Type B pancreatic cell (in vitro differentiated cells): ENCODE measurements around the gene MED8. TPM values are rescaled to one million over a fixed set of nuclear protein-coding genes. Genes with fewer than 3 reads are reported as not detected.
"Not testable (repeated sequence)": the region's sequence is repeated elsewhere in the genome, so short reads cannot be mapped to it uniquely, and the experiment has no call there.

Experiments used
- DNase-seq: peaks from one replicate; pipeline ENCODE4 v3.0.0; 2021; ENCODE audit warnings: mixed read lengths; ENCODE audit not compliant: unreplicated experiment; ENCODE audit errors: extremely low spot score
- H3K27ac Mint-ChIP-seq: 2 replicates; pipeline ENCODE4 v1.8.0; 2021; ENCODE audit warnings: mild to moderate bottlenecking, mixed read lengths
- H3K27me3 Mint-ChIP-seq: 2 replicates; pipeline ENCODE4 v1.8.0; 2021; ENCODE audit warnings: mixed read lengths
- H3K36me3 Mint-ChIP-seq: 2 replicates; pipeline ENCODE4 v1.8.0; 2021; ENCODE audit warnings: mixed read lengths
- H3K4me1 Mint-ChIP-seq: one replicate; pipeline ENCODE4 v1.8.0; 2021; ENCODE audit warnings: mixed read lengths; ENCODE audit not compliant: unreplicated experiment
- H3K4me3 Mint-ChIP-seq: 2 replicates; pipeline ENCODE4 v1.8.0; 2021; ENCODE audit warnings: mild to moderate bottlenecking, mixed read lengths
- H3K9me3 Mint-ChIP-seq: 2 replicates; pipeline ENCODE4 v1.8.0; 2021; ENCODE audit warnings: mixed read lengths
- total RNA-seq: library from RNA; stranded (reverse); gene quantifications from 2 replicates; pipeline ENCODE4 v1.2.1, GENCODE V29; 2021; ENCODE audit warnings: low replicate concordance
- TF ChIP-seq, protein P1 (sequence below): fragments of 200-600 bp; sonication (generic); conservative IDR thresholded peaks from 2 replicates; pipeline ENCODE4 v1.5.0; 2021; ENCODE audit warnings: antibody characterized with exemption, mild to moderate bottlenecking

Gene MED8
- total RNA-seq, 1 donor from 2014 or later: 37.2 TPM

DNA sequence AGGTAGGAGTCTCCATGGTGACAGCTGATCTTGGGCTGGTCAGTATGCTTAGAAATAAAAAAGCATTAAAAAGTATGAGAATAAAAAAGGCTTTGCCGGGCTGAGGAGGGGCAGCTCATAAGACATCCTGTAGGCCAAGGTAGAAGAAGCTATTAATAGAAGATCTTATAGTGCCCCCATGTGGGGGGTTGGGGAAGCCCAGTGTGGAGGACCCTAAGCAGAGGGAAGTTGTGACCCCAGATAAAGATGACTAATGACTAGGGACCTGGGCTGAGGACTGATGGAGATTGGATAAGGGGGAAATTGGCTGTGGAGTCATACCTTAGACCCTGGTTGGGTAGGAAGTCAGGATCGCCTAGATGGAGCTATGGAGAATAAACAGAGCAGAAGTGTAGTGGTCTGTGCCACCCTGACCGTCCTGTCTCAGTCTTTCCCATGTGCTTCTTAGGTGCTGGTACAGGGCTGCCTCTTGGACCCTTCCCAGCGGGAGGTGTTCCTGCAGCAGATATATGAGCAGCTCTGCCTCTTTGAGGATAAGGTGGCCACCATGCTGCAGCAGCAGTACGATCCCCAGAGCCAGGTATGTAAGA lies 25.1 kb upstream of the MED8 start:
- DNase-seq: no peak
- TF ChIP-seq, protein P1, sequence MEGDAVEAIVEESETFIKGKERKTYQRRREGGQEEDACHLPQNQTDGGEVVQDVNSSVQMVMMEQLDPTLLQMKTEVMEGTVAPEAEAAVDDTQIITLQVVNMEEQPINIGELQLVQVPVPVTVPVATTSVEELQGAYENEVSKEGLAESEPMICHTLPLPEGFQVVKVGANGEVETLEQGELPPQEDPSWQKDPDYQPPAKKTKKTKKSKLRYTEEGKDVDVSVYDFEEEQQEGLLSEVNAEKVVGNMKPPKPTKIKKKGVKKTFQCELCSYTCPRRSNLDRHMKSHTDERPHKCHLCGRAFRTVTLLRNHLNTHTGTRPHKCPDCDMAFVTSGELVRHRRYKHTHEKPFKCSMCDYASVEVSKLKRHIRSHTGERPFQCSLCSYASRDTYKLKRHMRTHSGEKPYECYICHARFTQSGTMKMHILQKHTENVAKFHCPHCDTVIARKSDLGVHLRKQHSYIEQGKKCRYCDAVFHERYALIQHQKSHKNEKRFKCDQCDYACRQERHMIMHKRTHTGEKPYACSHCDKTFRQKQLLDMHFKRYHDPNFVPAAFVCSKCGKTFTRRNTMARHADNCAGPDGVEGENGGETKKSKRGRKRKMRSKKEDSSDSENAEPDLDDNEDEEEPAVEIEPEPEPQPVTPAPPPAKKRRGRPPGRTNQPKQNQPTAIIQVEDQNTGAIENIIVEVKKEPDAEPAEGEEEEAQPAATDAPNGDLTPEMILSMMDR: peak; percentile 85
- Mint-ChIP-seq H3K36me3 (peaks cover 17% of the 10 kb centered on the region), H3K4me1 (no peaks in the 10 kb centered on the region), H3K27me3 (no peaks in the 10 kb centered on the region), H3K27ac (no peak overlapping the region), H3K4me3 (no peak overlapping the region), H3K9me3 (no peaks in the 10 kb centered on the region)

DNA sequence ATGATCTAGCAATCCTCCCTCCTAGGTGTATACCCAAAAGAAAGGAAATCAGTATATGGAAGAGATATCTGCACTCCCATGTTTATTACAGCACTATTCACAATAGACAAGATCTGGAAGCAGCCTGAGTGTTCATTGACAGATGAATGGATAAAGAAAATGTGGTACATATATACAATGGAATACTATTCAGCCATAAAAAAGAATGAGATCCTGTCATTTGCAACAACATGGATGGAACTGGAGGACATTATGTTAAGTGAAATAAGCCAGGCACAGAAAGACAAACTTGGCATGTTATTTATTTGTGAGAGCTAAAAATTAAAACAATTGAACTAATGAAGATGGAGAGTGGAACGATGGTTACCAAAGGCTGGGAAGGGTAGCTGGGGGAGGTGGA lies 23.8 kb upstream of the MED8 start:
- H3K27ac Mint-ChIP-seq, H3K4me1 Mint-ChIP-seq, H3K27me3 Mint-ChIP-seq, H3K9me3 Mint-ChIP-seq, DNase-seq, H3K4me3 Mint-ChIP-seq: not testable (repeated sequence)
- peaks cover 20% of the 10 kb centered on the region for H3K36me3 Mint-ChIP-seq

DNA sequence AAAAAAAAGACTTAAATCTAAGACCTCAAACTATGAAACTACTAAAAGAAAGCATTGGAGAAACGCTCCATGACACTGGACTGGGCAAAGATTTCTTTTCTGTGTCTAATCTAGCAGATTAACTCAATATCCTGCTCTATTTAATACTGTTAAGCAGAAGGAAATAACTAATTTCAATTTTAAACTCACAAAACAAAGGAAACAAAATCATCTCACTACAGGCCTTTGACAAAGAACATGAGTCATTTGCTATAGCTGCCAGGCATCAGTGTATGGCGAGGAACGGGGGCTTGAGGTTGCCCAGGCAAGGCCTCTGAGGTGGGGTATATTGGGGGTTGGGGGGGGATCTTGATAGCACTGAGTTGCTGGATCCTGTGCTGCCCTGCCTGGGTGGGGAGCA lies 21.0 kb upstream of the MED8 start:
- Mint-ChIP-seq H3K27me3 (no peaks in the 10 kb centered on the region), H3K4me3 (no peak overlapping the region), H3K9me3 (no peaks in the 10 kb centered on the region), H3K36me3 (peaks cover 31% of the 10 kb centered on the region), H3K4me1 (no peaks in the 10 kb centered on the region), H3K27ac (no peak overlapping the region)
- TF ChIP-seq, protein P1: no peak
- no peak for DNase-seq

DNA sequence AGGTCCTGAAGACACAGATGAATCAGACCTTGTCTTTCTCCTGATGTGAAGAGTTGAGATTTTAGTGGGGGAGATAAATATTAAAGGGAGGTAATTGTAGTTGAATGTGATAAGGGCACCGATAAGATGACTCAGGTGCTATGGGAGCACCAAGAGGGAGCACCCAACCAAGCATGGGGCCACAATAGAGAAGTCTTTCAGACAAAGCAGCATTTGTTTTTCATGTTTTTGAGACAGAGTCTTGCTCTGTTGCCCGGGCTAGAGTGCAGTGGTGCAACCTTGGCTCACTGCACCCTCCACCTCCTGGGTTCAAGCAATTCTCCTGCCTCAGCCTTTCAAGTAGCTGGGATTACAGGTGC lies 16.3 kb upstream of the MED8 start:
- peaks cover 39% of the 10 kb centered on the region for H3K36me3 Mint-ChIP-seq
- H3K9me3 Mint-ChIP-seq: no peaks in the 10 kb centered on the region
- no peak overlapping the region for H3K4me3 Mint-ChIP-seq
- H3K27me3 Mint-ChIP-seq: no peaks in the 10 kb centered on the region
- no peak overlapping the region for H3K27ac Mint-ChIP-seq
- H3K4me1 Mint-ChIP-seq: peaks cover 9% of the 10 kb centered on the region
- no peak for DNase-seq
- TF ChIP-seq, protein P1: no peak

DNA sequence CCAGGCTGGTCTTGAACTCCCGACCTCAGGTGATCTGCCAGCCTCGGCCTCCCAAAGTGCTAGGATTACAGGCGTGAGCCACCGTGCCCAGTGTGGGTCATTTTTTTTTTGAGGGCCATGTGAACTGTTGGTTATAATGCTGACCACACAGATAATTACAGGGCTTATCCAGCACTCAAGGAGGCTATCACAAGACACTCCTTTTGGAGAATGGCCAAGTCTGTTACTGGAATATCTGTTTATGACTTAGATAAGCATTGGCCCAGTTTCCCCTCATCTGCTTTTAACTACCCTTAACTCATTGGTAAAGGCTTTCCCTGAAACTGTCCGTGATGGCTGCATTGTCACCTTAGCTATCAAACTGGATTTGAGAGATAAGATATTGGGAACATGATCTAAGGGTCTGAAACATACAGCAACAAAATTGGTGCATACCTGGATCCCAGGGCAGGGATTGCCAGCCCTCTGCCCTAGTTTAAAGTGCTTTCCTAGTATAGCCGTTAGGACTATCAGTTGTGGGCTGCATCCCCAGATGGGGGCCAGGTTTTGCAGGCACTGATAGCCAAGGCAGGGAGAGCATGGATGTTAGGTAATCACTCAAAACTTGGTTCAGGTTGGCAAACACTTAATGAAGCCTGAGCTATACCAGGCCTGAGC lies 15.7 kb upstream of the MED8 start:
- TF ChIP-seq, protein P1: no peak
- H3K27me3 Mint-ChIP-seq: no peaks in the 10 kb centered on the region
- H3K27ac Mint-ChIP-seq: no peak overlapping the region
- no peaks in the 10 kb centered on the region for H3K9me3 Mint-ChIP-seq
- peaks cover 9% of the 10 kb centered on the region for H3K4me1 Mint-ChIP-seq
- no peak overlapping the region for H3K4me3 Mint-ChIP-seq
- no peak for DNase-seq
- H3K36me3 Mint-ChIP-seq: peaks cover 39% of the 10 kb centered on the region

DNA sequence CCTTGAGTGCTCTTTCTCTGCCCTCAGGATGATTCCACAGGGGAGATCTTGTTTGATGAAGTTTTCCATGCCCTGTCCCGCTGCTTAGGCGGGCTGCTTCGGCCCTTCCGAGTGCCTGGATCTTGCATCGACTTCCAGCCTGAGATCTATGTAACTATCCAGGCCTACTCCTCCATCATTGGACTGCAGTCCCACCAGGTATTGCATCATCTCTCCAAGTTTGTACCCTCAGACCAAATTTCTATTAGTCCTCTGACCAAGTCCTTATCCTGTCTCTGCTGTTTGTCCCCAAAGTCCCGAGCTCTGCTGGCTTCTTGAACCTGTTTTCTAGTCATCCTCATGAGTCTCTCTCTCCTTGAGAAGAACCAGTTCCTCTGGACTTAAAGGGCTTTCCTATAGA lies 14.8 kb upstream of the MED8 start:
- no peak overlapping the region for H3K4me3 Mint-ChIP-seq
- H3K27ac Mint-ChIP-seq: no peak overlapping the region
- H3K27me3 Mint-ChIP-seq: no peaks in the 10 kb centered on the region
- DNase-seq: no peak
- TF ChIP-seq, protein P1: no peak
- H3K4me1 Mint-ChIP-seq: peaks cover 9% of the 10 kb centered on the region
- H3K9me3 Mint-ChIP-seq: no peaks in the 10 kb centered on the region
- peaks cover 35% of the 10 kb centered on the region for H3K36me3 Mint-ChIP-seq
